Measurements from ENCODE around the gene TBX10.

Gene TBX10

DNA sequence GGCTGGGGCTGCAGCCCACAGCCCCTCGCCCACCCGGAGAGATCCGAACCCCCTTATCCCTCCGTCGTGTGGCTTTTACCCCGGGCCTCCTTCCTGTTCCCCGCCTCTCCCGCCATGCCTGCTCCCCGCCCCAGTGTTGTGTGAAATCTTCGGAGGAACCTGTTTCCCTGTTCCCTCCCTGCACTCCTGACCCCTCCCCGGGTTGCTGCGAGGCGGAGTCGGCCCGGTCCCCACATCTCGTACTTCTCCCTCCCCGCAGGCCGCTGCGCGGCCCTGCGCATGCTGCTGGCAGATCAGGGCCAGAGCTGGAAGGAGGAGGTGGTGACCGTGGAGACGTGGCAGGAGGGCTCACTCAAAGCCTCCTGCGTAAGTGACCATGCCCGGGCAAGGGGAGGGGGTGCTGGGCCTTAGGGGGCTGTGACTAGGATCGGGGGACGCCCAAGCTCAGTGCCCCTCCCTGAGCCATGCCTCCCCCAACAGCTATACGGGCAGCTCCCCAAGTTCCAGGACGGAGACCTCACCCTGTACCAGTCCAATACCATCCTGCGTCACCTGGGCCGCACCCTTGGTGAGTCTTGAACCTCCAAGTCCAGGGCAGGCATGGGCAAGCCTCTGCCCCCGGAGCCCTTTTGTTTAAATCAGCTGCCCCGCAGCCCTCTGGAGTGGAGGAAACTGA, 55.2 kb downstream of the TBX10 start:
- no peaks in the 10 kb centered on the region for H3K9me3 ChIP-seq (ENCODE audit: control insufficient read depth, insufficient read depth, low read length)
- WGBS (ENCODE audit: insufficient coverage, insufficient read length) = no CpG with 5 or more reads among the region's 33 CpGs
- H3K4me1 ChIP-seq (ENCODE audit: control insufficient read depth, insufficient read depth, low read length) = peaks cover 8% of the 10 kb centered on the region
- no peak overlapping the region for H3K27ac ChIP-seq (ENCODE audit: low read length)
- no peaks in the 10 kb centered on the region for H3K27me3 ChIP-seq (ENCODE audit: control insufficient read depth, insufficient read depth, low read length)
- H3K4me3 ChIP-seq (ENCODE audit: low read length) = peak overlapping the region; percentile 77
- DNase-seq (ENCODE audit: low read depth, low spot score) = no peak
- peaks cover 25% of the 10 kb centered on the region for H3K36me3 ChIP-seq (ENCODE audit: control insufficient read depth, insufficient read depth, low read length)

DNA sequence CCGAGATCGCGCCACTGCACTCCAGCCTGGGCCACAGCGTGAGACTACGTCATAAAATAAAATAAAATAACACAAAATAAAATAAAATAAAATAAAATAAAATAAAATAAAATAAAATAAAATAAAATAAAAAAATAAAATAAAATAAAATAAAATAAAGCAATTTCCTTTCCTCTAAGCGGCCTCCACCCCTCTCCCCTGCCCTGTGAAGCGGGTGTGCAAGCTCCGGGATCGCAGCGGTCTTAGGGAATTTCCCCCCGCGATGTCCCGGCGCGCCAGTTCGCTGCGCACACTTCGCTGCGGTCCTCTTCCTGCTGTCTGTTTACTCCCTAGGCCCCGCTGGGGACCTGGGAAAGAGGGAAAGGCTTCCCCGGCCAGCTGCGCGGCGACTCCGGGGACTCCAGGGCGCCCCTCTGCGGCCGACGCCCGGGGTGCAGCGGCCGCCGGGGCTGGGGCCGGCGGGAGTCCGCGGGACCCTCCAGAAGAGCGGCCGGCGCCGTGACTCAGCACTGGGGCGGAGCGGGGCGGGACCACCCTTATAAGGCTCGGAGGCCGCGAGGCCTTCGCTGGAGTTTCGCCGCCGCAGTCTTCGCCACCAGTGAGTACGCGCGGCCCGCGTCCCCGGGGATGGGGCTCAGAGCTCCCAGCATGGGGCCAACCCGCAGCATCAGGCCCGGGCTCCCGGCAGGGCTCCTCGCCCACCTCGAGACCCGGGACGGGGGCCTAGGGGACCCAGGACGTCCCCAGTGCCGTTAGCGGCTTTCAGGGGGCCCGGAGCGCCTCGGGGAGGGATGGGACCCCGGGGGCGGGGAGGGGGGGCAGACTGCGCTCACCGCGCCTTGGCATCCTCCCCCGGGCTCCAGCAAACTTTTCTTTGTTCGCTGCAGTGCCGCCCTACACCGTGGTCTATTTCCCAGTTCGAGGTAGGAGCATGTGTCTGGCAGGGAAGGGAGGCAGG, 56.0 kb downstream of the TBX10 start, which contains the start of gene GSTP1:
TSS of gene GSTP1 (plus strand) at position 566 of the 958 bp plus-strand sequence. CDS start at position 598, 32 bp downstream.
- WGBS (ENCODE audit: insufficient coverage, insufficient read length) = no CpG with 5 or more reads among the region's 81 CpGs
- H3K27ac ChIP-seq (ENCODE audit: low read length) = no peak within 1 kb of the TSS
- DNase-seq (ENCODE audit: low read depth, low spot score) = peak; percentile 63
- H3K27me3 ChIP-seq (ENCODE audit: control insufficient read depth, insufficient read depth, low read length) = no peaks in the 10 kb centered on the region
- H3K4me1 ChIP-seq (ENCODE audit: control insufficient read depth, insufficient read depth, low read length) = peaks cover 8% of the 10 kb centered on the region
- H3K9me3 ChIP-seq (ENCODE audit: control insufficient read depth, insufficient read depth, low read length) = no peaks in the 10 kb centered on the region
- H3K4me3 ChIP-seq (ENCODE audit: low read length) = peak within 1 kb of the TSS; percentile 77
- peaks cover 22% of the 10 kb centered on the region for H3K36me3 ChIP-seq (ENCODE audit: control insufficient read depth, insufficient read depth, low read length)

DNA sequence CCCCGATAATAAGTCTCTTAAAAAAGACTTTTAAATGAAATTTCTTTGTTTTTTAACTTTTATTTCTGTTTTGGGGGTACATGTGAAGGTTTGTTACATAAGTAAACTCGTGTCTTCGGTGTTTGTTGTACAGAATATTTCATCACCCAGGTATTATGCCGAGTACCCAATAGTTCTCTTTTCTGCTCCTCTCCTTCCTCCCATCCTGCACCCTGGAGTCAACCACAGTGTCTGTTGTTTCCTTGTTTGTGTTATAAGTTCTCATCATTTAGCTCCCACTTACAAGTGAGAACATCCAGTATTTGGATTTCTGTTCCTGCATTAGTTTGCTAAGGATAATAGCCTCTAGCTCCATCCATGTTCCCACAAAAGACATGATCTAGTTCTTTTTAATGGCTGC, 57.6 kb downstream of the TBX10 start:
- peaks cover 22% of the 10 kb centered on the region for H3K36me3 ChIP-seq (ENCODE audit: control insufficient read depth, insufficient read depth, low read length)
- no peak overlapping the region for H3K27ac ChIP-seq (ENCODE audit: low read length)
- peaks cover 8% of the 10 kb centered on the region for H3K4me1 ChIP-seq (ENCODE audit: control insufficient read depth, insufficient read depth, low read length)
- DNase-seq (ENCODE audit: low read depth, low spot score) = no peak
- no peak overlapping the region for H3K4me3 ChIP-seq (ENCODE audit: low read length)
- no peaks in the 10 kb centered on the region for H3K27me3 ChIP-seq (ENCODE audit: control insufficient read depth, insufficient read depth, low read length)
- H3K9me3 ChIP-seq (ENCODE audit: control insufficient read depth, insufficient read depth, low read length) = no peaks in the 10 kb centered on the region
- no CpG with 5 or more reads among the region's 4 CpGs for WGBS (ENCODE audit: insufficient coverage, insufficient read length)

DNA sequence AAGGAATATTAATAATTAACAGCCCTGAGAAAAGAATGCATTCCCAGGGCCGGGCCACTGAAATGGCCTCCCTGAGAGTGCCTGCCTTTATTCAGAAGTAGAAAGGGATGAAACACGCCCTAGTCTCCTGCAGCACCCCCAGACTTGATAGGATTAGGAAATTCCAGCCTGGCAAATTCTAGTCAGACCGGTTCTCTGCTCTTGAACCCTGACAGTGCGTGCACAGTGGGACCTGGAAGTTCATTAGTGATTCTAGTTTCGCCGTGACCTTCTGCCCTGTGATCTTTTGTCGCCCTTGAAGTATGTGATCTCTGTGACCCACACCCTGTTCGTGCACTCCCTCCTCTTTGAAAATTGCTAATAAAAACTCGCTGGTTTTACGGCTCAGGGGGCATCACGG, 58.1 kb downstream of the TBX10 start:
- no peaks in the 10 kb centered on the region for H3K9me3 ChIP-seq (ENCODE audit: control insufficient read depth, insufficient read depth, low read length)
- H3K36me3 ChIP-seq (ENCODE audit: control insufficient read depth, insufficient read depth, low read length) = peaks cover 17% of the 10 kb centered on the region
- no CpG with 5 or more reads among the region's 11 CpGs for WGBS (ENCODE audit: insufficient coverage, insufficient read length)
- no peaks in the 10 kb centered on the region for H3K27me3 ChIP-seq (ENCODE audit: control insufficient read depth, insufficient read depth, low read length)
- no peak overlapping the region for H3K27ac ChIP-seq (ENCODE audit: low read length)
- H3K4me1 ChIP-seq (ENCODE audit: control insufficient read depth, insufficient read depth, low read length) = peaks cover 8% of the 10 kb centered on the region
- DNase-seq (ENCODE audit: low read depth, low spot score) = no peak
- no peak overlapping the region for H3K4me3 ChIP-seq (ENCODE audit: low read length)

Measured in iPS DF 6.9 (cell line).